Bronchial epithelial cell (primary cell): ENCODE measurements around the gene TWIST2. TPM values are rescaled to one million over a fixed set of nuclear protein-coding genes. Genes with fewer than 3 reads are reported as not detected.

Source experiments
- DNase-seq: peaks from one replicate; pipeline ENCODE4 v3.0.0-alpha.2; 2010; ENCODE audit warnings: low read depth
- FAIRE-seq: peaks from 2 replicates; lab custom pipeline; 2011; peaks lifted over from hg19 to GRCh38; lab: Jason Lieb, UNC
- H3K27me3 ChIP-seq: 2 replicates; pipeline ENCODE4 v1.5.1; 2011; ENCODE audit warnings: low read length; ENCODE audit not compliant: control insufficient read depth, insufficient read depth
- H3K36me3 ChIP-seq: 2 replicates; pipeline ENCODE4 v1.5.1; 2011; ENCODE audit warnings: low read length; ENCODE audit not compliant: control insufficient read depth, insufficient read depth
- H3K4me3 ChIP-seq: 2 replicates; pipeline ENCODE4 v1.5.1; 2011; ENCODE audit warnings: mild to moderate bottlenecking, low read depth, low read length, control low read depth
- total RNA-seq: library from RNA; depleted of rRNA; stranded (reverse); fragments of >200 nt; gene quantifications from 2 replicates; pipeline ENCODE4 v1.2.1, GENCODE V29; 2014
- TF ChIP-seq, protein P1 (sequence below): IDR thresholded peaks from 2 replicates; pipeline ENCODE4 v1.5.1; 2011; ENCODE audit warnings: mild to moderate bottlenecking, moderate library complexity, low read length, control low read depth, inconsistent platforms; ENCODE audit not compliant: insufficient read depth, severe bottlenecking

Gene TWIST2
- total RNA-seq, 1 donor from 2014 or later: 7.4 TPM

DNA sequence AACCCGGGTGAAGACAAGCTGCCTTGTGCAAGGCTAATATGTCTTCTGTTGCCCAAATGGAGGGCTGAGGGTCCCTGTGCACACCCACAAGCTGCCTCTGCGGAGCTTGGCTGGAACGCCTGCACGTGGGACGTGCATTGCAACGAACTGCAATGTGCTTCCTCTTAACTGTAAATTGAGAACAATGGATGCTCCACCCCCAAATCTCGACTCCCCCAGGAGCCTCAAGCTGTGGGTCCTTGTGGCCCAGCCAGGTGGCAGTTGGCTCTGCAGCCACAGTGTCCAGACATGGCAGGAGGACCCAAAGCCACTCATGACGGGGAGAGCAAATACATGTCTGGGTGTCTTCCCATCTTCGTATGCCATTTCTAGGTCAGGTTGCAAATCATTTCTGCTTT, 90.1 kb downstream of the TWIST2 start:
- FAIRE-seq (peak; percentile 55), DNase-seq (no peak)
- Histone ChIP-seq H3K27me3 (no peaks in the 10 kb centered on the region), H3K36me3 (no peaks in the 10 kb centered on the region), H3K4me3 (no peak overlapping the region)
- TF ChIP-seq, protein P1, sequence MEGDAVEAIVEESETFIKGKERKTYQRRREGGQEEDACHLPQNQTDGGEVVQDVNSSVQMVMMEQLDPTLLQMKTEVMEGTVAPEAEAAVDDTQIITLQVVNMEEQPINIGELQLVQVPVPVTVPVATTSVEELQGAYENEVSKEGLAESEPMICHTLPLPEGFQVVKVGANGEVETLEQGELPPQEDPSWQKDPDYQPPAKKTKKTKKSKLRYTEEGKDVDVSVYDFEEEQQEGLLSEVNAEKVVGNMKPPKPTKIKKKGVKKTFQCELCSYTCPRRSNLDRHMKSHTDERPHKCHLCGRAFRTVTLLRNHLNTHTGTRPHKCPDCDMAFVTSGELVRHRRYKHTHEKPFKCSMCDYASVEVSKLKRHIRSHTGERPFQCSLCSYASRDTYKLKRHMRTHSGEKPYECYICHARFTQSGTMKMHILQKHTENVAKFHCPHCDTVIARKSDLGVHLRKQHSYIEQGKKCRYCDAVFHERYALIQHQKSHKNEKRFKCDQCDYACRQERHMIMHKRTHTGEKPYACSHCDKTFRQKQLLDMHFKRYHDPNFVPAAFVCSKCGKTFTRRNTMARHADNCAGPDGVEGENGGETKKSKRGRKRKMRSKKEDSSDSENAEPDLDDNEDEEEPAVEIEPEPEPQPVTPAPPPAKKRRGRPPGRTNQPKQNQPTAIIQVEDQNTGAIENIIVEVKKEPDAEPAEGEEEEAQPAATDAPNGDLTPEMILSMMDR: no peak

DNA sequence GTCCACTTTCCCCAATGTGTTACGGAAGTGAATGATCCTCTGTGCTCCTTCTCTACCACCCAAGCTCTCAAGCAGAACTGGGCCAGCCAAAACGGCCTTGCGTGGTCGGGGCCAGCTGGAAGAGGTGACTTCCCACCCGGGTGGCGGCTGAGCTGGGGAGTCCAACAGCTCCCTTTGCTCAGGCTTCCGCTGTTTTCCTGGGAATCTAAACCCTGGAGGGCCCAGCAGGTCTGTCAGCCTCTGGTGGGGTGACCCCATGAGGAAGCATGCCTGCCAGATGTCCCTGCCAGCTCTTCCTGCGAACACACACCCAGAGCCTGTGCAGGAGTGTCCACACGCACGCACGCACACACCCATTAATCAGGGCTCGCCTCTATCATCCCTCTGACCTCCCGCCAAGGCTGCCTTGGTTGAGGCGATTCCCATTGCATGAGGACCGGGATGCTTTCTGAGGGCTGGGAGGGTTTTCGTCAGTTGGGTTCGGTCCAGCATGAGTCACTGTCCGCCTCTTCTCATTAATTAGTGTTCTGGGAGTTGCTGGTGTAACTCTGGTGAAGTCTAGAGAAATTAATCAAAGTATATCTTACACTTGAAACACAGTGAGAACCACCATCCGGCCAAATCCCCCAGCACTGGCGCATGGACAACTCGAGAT, 90.6 kb downstream of the TWIST2 start:
- DNase-seq (no peak), FAIRE-seq (no peak)
- Histone ChIP-seq H3K4me3 (no peak overlapping the region), H3K36me3 (no peaks in the 10 kb centered on the region), H3K27me3 (no peaks in the 10 kb centered on the region)
- TF ChIP-seq, protein P1: no peak

GRCh38 chr2:238939074-238939473, 91.2 kb downstream of the TWIST2 start:
- Histone ChIP-seq H3K27me3 (no peaks in the 10 kb centered on the region), H3K36me3 (no peaks in the 10 kb centered on the region), H3K4me3 (no peak overlapping the region)
- no peak for DNase-seq
- FAIRE-seq: no peak
- TF ChIP-seq, protein P1: no peak

DNA sequence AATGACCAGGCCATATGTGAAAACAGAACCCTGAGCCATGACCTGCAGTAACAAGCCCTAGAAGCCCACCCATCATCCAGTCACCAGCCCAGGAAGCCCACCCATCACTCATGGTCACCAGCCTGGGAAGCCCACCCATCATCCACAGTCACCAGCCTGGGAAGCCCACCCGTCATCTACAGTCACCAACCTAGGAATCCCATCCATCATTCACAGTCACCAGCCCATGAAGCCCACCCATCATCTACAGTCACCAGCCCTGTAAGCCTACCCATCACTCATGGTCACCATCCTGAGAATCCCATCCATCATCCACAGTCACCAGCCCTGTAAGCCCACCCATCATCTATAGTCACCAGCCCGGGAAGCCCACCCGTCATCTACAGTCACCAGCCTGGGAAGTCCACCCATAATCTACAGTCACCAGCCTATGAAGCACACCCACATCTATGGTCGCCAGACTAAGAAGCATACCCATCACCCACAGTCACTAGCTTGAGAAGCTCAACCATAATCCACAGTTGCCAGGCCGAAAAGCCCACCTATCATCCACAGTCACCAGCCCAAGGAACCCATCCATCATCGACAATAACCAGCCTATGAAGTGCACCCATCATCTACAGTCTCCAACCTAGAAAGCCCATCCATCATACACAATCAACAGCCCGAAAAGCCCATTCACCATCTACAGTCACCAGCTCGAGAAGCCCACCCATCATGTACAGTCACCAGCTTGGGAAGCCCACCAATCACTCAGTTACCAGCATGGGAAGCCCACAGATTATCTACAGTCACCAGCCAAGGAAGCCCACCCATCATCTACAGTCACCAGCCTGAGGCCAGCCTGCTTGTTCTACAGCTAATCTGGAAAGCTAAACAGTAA, 91.9 kb downstream of the TWIST2 start:
- DNase-seq (no peak), FAIRE-seq (peak; percentile 23)
- Histone ChIP-seq H3K4me3 (no peak overlapping the region), H3K36me3 (no peaks in the 10 kb centered on the region), H3K27me3 (no peaks in the 10 kb centered on the region)
- TF ChIP-seq, protein P1: no peak

DNA sequence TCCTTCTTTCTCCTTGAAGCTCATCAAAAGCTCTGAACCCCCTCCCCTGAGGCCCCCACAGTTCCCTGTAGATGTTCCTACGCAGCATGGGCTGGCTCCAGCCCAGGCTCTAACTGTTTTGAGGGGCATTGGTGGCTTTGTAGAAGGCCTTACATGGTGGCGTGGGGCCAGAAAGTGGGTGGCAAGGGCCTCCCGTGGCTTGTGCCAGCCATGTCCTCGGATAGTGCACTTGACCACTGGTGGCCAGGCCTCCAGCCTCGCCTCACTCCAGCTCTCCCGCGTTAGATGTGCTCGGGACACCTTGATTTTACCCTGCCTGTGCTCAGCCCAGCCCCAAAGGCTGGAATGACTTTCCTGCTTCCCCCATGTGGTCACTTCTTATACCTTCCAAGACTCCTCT, 92.9 kb downstream of the TWIST2 start:
- Histone ChIP-seq H3K4me3 (no peak overlapping the region), H3K27me3 (no peaks in the 10 kb centered on the region), H3K36me3 (no peaks in the 10 kb centered on the region)
- DNase-seq (no peak), FAIRE-seq (no peak)
- TF ChIP-seq, protein P1: no peak
